ENCODE data around the gene MT1H. TPM values are rescaled to one million over a fixed set of nuclear protein-coding genes. Genes with fewer than 3 reads are reported as not detected.
A peak's percentile ranks its signal among the peaks of the same experiment; 100 is the strongest.
"Not testable (repeated sequence)": the region's sequence is repeated elsewhere in the genome, so short reads cannot be mapped to it uniquely, and the experiment has no call there.

Gene MT1H
- total RNA-seq, 2 donors from 2014 or later = not detected

- DNase-seq (ENCODE audit: low spot score) (no peak), ATAC-seq (no peak)
- no peak overlapping the region for H3K4me3 Mint-ChIP-seq
- no peaks in the 10 kb centered on the region for H3K9me3 Mint-ChIP-seq
- no peaks in the 10 kb centered on the region for H3K36me3 Mint-ChIP-seq
- peaks cover 12 to 23% of the 10 kb centered on the region in 2 donors for H3K4me1 Mint-ChIP-seq (ENCODE audit: low read depth in 2 of 2)
- H3K27ac Mint-ChIP-seq = no peak overlapping the region
- peaks cover 39 to 59% of the 10 kb centered on the region in 2 donors for H3K27me3 Mint-ChIP-seq
These were observed 5.1 kb upstream of the MT1H start for GRCh38 chr16:56664506-56664905.

DNA sequence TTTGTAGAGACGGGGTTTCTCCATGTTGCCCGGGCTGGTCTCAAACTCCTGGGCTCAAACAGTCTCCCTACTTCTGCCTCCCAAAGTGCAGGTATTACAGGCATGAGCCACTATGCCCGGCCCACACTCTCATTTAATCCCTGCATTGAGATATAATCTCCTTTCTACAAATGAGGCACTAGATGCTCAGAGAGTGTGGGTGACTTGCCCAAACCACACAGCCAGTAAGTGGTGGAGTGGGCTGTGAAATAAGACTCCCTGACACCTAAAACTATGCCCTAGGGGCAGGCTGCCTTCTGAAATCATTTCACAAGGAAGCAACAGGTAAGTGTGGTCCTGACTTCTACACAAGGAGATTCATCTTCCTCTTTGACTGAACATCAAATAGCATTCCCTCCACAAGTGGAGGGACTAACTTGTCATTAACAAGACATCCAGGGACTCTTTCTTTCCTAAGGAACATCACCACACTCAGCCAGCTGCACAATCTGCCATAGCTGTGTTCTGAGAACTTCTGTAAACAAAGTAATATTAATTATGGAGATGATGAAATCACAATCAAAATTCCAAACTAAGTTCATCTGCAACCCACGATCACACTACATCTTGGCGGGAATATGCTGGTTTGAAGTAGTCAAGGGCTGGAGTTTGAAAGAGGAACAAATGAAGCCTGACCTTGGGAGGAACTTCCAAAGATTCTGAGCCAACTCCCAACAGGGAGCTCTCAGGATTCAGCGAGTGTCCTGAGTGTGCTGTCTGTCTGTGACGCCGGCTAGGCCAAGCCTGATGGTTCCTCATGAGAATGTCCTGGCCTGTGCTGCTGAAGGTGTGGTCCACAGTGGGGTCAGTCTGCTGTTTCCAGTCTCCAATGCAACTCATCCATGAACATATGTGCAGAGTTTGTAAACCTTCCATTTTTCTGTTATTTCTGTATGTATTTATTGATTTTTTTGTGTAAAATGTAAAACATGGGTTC is 4.0 kb upstream of the MT1H start:
- not testable (repeated sequence) for H3K4me3 Mint-ChIP-seq
- peaks cover 12 to 26% of the 10 kb centered on the region in 2 donors for H3K4me1 Mint-ChIP-seq (ENCODE audit: low read depth in 2 of 2)

GRCh38 chr16:56667581-56668571 is 1.7 kb upstream of the MT1H start, which contains the start of gene MT1G:
TSS of gene MT1G (minus strand) at chr16:56668065. CDS start at chr16:56667993, 72 bp downstream.
- Mint-ChIP-seq H3K4me3 (peak within 1 kb of the TSS; percentile 15), H3K27ac (no peak within 1 kb of the TSS), H3K9me3 (no peaks in the 10 kb centered on the region), H3K27me3 (peaks cover 46 to 60% of the 10 kb centered on the region in 2 donors), H3K4me1 (ENCODE audit: low read depth in 2 of 2) (peaks cover 12 to 20% of the 10 kb centered on the region in 2 donors), H3K36me3 (no peaks in the 10 kb centered on the region)
- DNase-seq (ENCODE audit: low spot score) (no peak), ATAC-seq (peak; percentile 77 to 89)

More for the DNA sequence above, 4.0 kb upstream of the MT1H start:
- not testable (repeated sequence) for H3K36me3 Mint-ChIP-seq; DNase-seq (ENCODE audit: low spot score); ATAC-seq; H3K9me3 Mint-ChIP-seq; H3K27ac Mint-ChIP-seq
- H3K27me3 Mint-ChIP-seq = peaks cover 43 to 60% of the 10 kb centered on the region in 2 donors

DNA sequence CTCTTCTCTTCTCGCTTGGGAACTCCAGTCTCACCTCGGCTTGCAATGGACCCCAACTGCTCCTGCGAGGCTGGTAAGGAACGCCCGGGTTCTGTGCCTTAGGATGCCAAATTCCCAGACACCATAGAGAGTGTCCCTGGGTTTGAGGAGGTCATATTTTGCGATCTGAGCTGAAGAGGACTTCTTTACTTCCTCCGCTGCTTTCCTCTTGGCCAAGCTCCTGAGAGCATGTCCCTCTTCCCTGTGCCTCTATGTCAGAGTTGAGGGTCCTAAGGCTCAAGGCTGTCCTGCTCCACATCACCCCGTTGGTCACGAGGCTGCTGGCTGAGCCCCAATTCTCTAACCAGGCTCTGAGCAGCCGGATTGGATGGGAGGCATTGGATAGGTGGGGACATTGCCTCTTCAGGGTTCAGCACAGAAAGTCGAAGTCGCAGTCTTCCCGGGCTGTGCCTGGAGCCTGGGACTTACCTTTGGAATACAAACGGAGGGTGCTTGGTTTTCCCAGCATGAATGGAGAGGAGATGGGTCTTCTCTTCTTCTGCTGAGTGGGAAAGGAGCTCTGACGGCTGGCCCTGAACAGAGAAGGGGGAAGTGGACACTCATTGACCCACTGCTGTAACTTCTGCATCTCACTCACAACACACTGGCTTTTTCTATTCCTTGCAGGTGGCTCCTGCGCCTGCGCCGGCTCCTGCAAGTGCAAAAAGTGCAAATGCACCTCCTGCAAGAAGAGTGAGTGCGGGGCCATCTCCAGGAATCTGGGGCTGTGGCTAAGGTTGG is 416 bp downstream of the MT1H start:
- Mint-ChIP-seq H3K9me3 (no peaks in the 10 kb centered on the region), H3K27me3 (peaks cover 45 to 56% of the 10 kb centered on the region in 2 donors), H3K27ac (no peak overlapping the region), H3K4me1 (ENCODE audit: low read depth in 2 of 2) (peaks cover 8 to 22% of the 10 kb centered on the region in 2 donors), H3K36me3 (no peaks in the 10 kb centered on the region), H3K4me3 (no peak overlapping the region)
- DNase-seq (ENCODE audit: low spot score) (no peak), ATAC-seq (no peak)

GRCh38 chr16:56670620-56670934 is 963 bp downstream of the MT1H start:
- Mint-ChIP-seq H3K36me3 (no peaks in the 10 kb centered on the region), H3K27ac (no peak overlapping the region), H3K4me1 (ENCODE audit: low read depth in 2 of 2) (peaks cover 14 to 28% of the 10 kb centered on the region in 2 donors), H3K9me3 (no peaks in the 10 kb centered on the region), H3K4me3 (no peak overlapping the region), H3K27me3 (peaks cover 45 to 61% of the 10 kb centered on the region in 2 donors)
- ATAC-seq (no peak), DNase-seq (ENCODE audit: low spot score) (no peak)

DNA sequence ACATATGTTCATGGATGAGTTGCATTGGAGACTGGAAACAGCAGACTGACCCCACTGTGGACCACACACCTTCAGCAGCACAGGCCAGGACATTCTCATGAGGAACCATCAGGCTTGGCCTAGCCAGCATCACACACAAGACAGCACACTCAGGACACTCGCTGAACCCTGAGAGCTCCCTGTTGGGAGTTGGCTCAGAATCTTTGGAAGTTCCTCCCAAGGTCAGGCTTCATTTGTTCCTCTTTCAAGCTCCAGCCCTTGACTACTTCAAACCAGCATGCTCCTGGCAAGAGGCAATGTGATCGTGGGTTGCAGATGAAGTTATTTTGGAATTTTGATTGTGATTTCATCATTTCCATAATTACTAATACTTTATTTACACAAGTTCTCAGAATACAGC is 2.1 kb downstream of the MT1H start:
- not testable (repeated sequence) for DNase-seq (ENCODE audit: low spot score); H3K9me3 Mint-ChIP-seq; ATAC-seq; H3K4me3 Mint-ChIP-seq; H3K36me3 Mint-ChIP-seq; H3K27ac Mint-ChIP-seq
- peaks cover 23 to 31% of the 10 kb centered on the region in 2 donors for H3K4me1 Mint-ChIP-seq (ENCODE audit: low read depth in 2 of 2)
- H3K27me3 Mint-ChIP-seq = peaks cover 44 to 63% of the 10 kb centered on the region in 2 donors

DNA sequence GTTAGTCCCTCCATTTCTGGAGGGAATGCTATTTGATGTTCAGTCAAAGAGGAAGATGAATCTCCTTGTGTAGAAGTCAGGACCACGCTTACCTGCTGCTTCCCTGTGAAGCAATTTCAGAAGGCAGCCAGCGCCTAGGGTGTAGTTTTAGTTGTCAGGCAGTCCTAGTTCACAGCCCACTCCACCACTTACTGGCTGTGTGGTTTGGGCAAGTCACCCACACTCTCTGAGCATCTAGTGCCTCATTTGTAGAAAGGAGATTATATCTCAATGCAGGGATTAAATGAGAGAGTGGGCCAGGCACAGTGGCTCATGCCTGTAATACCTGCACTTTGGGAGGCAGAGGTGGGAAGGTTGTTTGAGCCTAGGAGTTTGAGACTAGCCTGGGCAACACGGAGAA is 2.6 kb downstream of the MT1H start:
- not testable (repeated sequence) for H3K36me3 Mint-ChIP-seq; ATAC-seq; H3K4me3 Mint-ChIP-seq; H3K9me3 Mint-ChIP-seq; H3K27ac Mint-ChIP-seq; DNase-seq (ENCODE audit: low spot score)
- Mint-ChIP-seq H3K27me3 (peaks cover 44 to 63% of the 10 kb centered on the region in 2 donors), H3K4me1 (ENCODE audit: low read depth in 2 of 2) (peaks cover 23 to 31% of the 10 kb centered on the region in 2 donors)

- DNase-seq (ENCODE audit: low spot score) (no peak), ATAC-seq (no peak)
- Mint-ChIP-seq H3K9me3 (no peaks in the 10 kb centered on the region), H3K27ac (no peak overlapping the region), H3K27me3 (peaks cover 40 to 55% of the 10 kb centered on the region in 2 donors), H3K4me3 (no peak overlapping the region), H3K36me3 (no peaks in the 10 kb centered on the region), H3K4me1 (ENCODE audit: low read depth in 2 of 2) (peaks cover 23 to 28% of the 10 kb centered on the region in 2 donors)
These were observed 3.3 kb downstream of the MT1H start for GRCh38 chr16:56672761-56673536.

DNA sequence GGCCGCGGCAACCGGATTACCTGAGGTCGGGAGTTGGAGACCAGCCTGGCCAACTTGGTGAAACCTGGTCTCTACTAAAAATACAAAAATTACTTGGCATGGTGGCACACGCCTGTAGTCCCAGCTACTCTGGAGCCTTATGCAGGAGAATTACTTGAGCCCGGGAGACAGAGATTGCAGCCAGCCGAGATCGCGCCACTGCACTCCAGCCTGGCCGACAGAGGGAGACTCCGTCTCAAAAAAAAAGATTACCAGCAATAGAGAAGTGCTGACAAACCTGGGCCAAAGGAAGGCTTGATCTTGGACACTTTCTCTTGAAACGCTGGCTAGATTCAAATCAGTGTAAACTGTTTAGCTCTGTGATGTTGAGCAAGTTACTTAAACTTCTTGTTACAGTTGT is 4.3 kb downstream of the MT1H start:
- no peaks in the 10 kb centered on the region for H3K9me3 Mint-ChIP-seq
- no peak overlapping the region for H3K4me3 Mint-ChIP-seq
- no peak for ATAC-seq
- H3K36me3 Mint-ChIP-seq = no peaks in the 10 kb centered on the region
- H3K4me1 Mint-ChIP-seq (ENCODE audit: low read depth in 2 of 2) = peaks cover 17 to 20% of the 10 kb centered on the region in 2 donors
- peaks cover 32 to 46% of the 10 kb centered on the region in 2 donors for H3K27me3 Mint-ChIP-seq
- no peak for DNase-seq (ENCODE audit: low spot score)
- H3K27ac Mint-ChIP-seq = peak overlapping the region in 1 of 2 donors; percentile 25

DNA sequence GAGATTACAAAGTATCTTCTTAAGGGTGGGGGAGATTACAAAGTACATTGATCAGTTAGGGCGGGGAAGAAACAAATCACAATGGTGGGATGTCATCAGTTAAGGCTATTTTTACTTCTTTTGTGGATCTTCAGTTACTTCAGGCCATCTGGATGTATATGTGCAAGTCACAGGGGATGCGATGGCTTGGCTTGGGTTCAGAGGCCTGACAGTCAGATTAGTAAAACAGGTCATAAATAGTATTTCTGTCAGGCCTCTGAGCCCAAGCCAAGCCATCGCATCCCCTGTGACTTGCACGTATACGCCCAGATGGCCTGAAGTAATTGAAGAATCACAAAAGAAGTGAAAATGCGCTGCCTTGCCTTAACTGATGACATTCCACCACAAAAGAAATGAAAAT is 5.0 kb downstream of the MT1H start:
- H3K4me3 Mint-ChIP-seq; DNase-seq (ENCODE audit: low spot score); H3K27ac Mint-ChIP-seq; H3K36me3 Mint-ChIP-seq; ATAC-seq; H3K9me3 Mint-ChIP-seq: not testable (repeated sequence)
- peaks cover 27 to 42% of the 10 kb centered on the region in 2 donors for H3K27me3 Mint-ChIP-seq
- H3K4me1 Mint-ChIP-seq (ENCODE audit: low read depth in 2 of 2) = peaks cover 18 to 19% of the 10 kb centered on the region in 2 donors

GRCh38 chr16:56675685-56676210 is 6.1 kb downstream of the MT1H start:
- Mint-ChIP-seq H3K27me3 (peaks cover 22 to 39% of the 10 kb centered on the region in 2 donors), H3K4me3 (peak overlapping the region; percentile 53), H3K36me3 (no peaks in the 10 kb centered on the region), H3K9me3 (no peaks in the 10 kb centered on the region), H3K4me1 (ENCODE audit: low read depth in 2 of 2) (peaks cover 20 to 22% of the 10 kb centered on the region in 2 donors), H3K27ac (peak overlapping the region; percentile 47 to 65)
- ATAC-seq (peak; percentile 76 to 83), DNase-seq (ENCODE audit: low spot score) (peak; percentile 77)

GRCh38 chr16:56677474-56677873 is 7.9 kb downstream of the MT1H start:
- no peak overlapping the region for H3K27ac Mint-ChIP-seq
- no peak for ATAC-seq
- H3K27me3 Mint-ChIP-seq = peaks cover 14 to 28% of the 10 kb centered on the region in 2 donors
- H3K4me1 Mint-ChIP-seq (ENCODE audit: low read depth in 2 of 2) = peaks cover 30 to 35% of the 10 kb centered on the region in 2 donors
- no peak overlapping the region for H3K4me3 Mint-ChIP-seq
- DNase-seq (ENCODE audit: low spot score) = no peak
- H3K36me3 Mint-ChIP-seq = no peaks in the 10 kb centered on the region
- no peaks in the 10 kb centered on the region for H3K9me3 Mint-ChIP-seq
